Tibial nerve (tissue), 4 donors: ENCODE data around the gene OGDHL. TPM values are rescaled to one million over a fixed set of nuclear protein-coding genes. Genes with fewer than 3 reads are reported as not detected.

Experiments used
- DNase-seq, 2 donors: peaks; one replicate each; pipeline ENCODE4 v3.0.0-alpha.2; 2019; ENCODE audit warnings: low spot score in 2 of 2
- H3K27ac ChIP-seq, 4 donors: fragments of 200-600 bp; sonication (generic) in 3 of 4; one replicate each; pipeline ENCODE4 v1.5.1; 2017 to 2019; ENCODE audit warnings: mild to moderate bottlenecking in 1 of 4
- H3K27me3 ChIP-seq, 2 donors: fragments of 200-600 bp; sonication (generic) in 1 of 2; one replicate each; pipeline versions ENCODE4 v1.5.1 to v1.6.0; 2017 to 2019
- H3K36me3 ChIP-seq, 3 donors: fragments of 200-600 bp; sonication (generic); one replicate each; pipeline ENCODE4 v1.5.1; 2018 to 2019
- H3K4me1 ChIP-seq, 4 donors: fragments of 200-600 bp; sonication (generic) in 3 of 4; one replicate each; pipeline ENCODE4 v1.5.1; 2017 to 2019
- H3K4me3 ChIP-seq, 4 donors: fragments of 200-600 bp; sonication (generic) in 3 of 4; one replicate each; pipeline ENCODE4 v1.5.1; 2017 to 2019; ENCODE audit warnings: mild to moderate bottlenecking in 1 of 4, moderate library complexity in 1 of 4
- H3K9me3 ChIP-seq, 4 donors: fragments of 200-600 bp; sonication (generic) in 3 of 4; one replicate each; pipeline ENCODE4 v1.5.1; 2017 to 2019
- EP300 ChIP-seq, 2 donors: sonication (generic); formaldehyde crosslinking; IDR thresholded peaks; one replicate each; pipeline ENCODE4 v1.6.1; 2017; ENCODE audit warnings: antibody characterized with exemption in 2 of 2, mild to moderate bottlenecking in 1 of 2
- POLR2A ChIP-seq, 2 donors: fragments of 450-650 bp; IDR thresholded peaks; one replicate each; pipeline ENCODE4 v1.6.1; 2017; ENCODE audit warnings: antibody characterized with exemption in 2 of 2, mild to moderate bottlenecking in 2 of 2, moderate library complexity in 2 of 2
- WGBS, 2 donors: methylation state at CpG; one replicate each; pipeline ENCODE4 v1.1.5; 2018; 5-methylcytosine and 5-hydroxymethylcytosine counted together
- total RNA-seq, 4 donors: library from RNA; depleted of rRNA; stranded (reverse); fragments of >200 nt; gene quantifications; one replicate each; pipeline ENCODE4 v1.1.0, GENCODE V29; 2016
- TF ChIP-seq, protein P1 (sequence below), 5 experiments: fragments of 200-600 bp in 3 of 5; fragments of 450-650 bp in 2 of 5; sonication (generic) in 3 of 5; IDR thresholded peaks; one replicate each; pipeline ENCODE4 v1.5.1; 2016 to 2019; ENCODE audit warnings: antibody characterized with exemption in 5 of 5, mild to moderate bottlenecking in 3 of 5, moderate library complexity in 2 of 5

The OGDHL gene
- total RNA-seq, 4 donors from 2014 or later, result not detected

GRCh38 chr10:49743464-49744075, 18.6 kb downstream of the OGDHL start:
- DNase-seq, result no peak
- 77 to 81% methylated on average over 16 to 19 of the region's 19 CpGs for WGBS, 2 donors
- TF ChIP-seq EP300 (IDR thresholded peaks at IDR 0.05) (no peak), POLR2A (IDR thresholded peaks at IDR 0.05) (no peak)
- TF ChIP-seq, protein P1, sequence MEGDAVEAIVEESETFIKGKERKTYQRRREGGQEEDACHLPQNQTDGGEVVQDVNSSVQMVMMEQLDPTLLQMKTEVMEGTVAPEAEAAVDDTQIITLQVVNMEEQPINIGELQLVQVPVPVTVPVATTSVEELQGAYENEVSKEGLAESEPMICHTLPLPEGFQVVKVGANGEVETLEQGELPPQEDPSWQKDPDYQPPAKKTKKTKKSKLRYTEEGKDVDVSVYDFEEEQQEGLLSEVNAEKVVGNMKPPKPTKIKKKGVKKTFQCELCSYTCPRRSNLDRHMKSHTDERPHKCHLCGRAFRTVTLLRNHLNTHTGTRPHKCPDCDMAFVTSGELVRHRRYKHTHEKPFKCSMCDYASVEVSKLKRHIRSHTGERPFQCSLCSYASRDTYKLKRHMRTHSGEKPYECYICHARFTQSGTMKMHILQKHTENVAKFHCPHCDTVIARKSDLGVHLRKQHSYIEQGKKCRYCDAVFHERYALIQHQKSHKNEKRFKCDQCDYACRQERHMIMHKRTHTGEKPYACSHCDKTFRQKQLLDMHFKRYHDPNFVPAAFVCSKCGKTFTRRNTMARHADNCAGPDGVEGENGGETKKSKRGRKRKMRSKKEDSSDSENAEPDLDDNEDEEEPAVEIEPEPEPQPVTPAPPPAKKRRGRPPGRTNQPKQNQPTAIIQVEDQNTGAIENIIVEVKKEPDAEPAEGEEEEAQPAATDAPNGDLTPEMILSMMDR (IDR thresholded peaks at IDR 0.05), result no peak

GRCh38 chr10:49742683-49743463, 19.2 kb downstream of the OGDHL start:
- Histone ChIP-seq H3K4me3 (no peak overlapping the region), H3K4me1 (no peaks in the 10 kb centered on the region), H3K9me3 (no peaks in the 10 kb centered on the region), H3K27me3 (no peaks in the 10 kb centered on the region), H3K36me3 (no peaks in the 10 kb centered on the region), H3K27ac (no peak overlapping the region)
- TF ChIP-seq, protein P1 (IDR thresholded peaks at IDR 0.05), result no peak
- TF ChIP-seq EP300 (IDR thresholded peaks at IDR 0.05) (no peak), POLR2A (IDR thresholded peaks at IDR 0.05) (no peak)
- WGBS, 2 donors, result 82 to 88% methylated on average over 19 to 22 of the region's 23 CpGs
- DNase-seq, result no peak

More at GRCh38 chr10:49743464-49744075, 18.6 kb downstream of the OGDHL start:
- H3K4me3 ChIP-seq, result no peak overlapping the region
- no peak overlapping the region for H3K27ac ChIP-seq
- no peaks in the 10 kb centered on the region for H3K36me3 ChIP-seq
- no peaks in the 10 kb centered on the region for H3K4me1 ChIP-seq
- no peaks in the 10 kb centered on the region for H3K27me3 ChIP-seq
- no peaks in the 10 kb centered on the region for H3K9me3 ChIP-seq

DNA sequence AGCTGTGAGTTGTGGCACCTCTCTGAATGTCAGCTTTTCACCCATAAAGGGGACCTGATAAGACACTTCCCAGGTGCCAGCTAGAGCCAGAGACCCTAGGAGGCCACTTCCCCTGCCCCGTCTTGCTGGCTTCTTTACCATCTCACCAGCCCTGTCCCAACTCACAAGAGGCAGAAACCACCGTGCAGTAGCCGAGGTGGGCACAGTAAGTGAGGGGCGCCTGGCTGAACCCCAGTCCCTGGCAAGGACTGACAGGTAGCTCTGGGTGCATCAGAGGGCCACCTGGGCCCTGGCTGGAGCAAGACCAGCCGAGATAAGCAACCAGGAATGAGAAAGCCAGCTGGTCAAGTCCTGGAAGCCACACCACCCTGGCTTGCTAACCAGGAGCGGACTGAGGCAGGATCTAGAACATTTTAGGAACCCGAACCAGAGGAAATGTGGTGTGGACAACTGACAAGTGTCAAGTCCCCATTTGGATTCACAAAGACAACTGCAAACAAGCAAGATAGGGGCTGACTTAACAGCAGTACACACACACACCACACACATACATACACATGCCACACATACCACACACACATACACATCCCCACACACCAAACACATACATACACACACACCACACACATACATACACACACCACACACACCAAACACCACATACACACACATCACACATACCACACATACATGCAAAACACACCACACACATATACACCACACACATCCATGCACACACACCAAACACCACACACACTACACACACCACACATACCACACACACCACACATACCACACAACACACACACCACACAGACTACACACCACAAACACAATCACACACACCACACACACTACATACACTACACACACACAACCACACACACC, 20.8 kb downstream of the OGDHL start:
- no peak for TF ChIP-seq POLR2A (IDR thresholded peaks at IDR 0.05)
- TF ChIP-seq, protein P1 (IDR thresholded peaks at IDR 0.05), result no peak
- no peak for TF ChIP-seq EP300 (IDR thresholded peaks at IDR 0.05)
- Histone ChIP-seq H3K27ac (no peak overlapping the region), H3K4me1 (no peaks in the 10 kb centered on the region), H3K36me3 (no peaks in the 10 kb centered on the region), H3K9me3 (no peaks in the 10 kb centered on the region), H3K27me3 (no peaks in the 10 kb centered on the region), H3K4me3 (no peak overlapping the region)
- DNase-seq, result no peak
- 68 to 79% methylated on average over 7 of the region's 7 CpGs for WGBS, 2 donors

- DNase-seq, result no peak
- no peak overlapping the region for H3K27ac ChIP-seq
- 76 to 90% methylated on average over 9 of the region's 16 CpGs for WGBS, 2 donors
- no peaks in the 10 kb centered on the region for H3K27me3 ChIP-seq
- H3K36me3 ChIP-seq, result no peaks in the 10 kb centered on the region
- H3K4me3 ChIP-seq, result no peak overlapping the region
- TF ChIP-seq, protein P1 (IDR thresholded peaks at IDR 0.05), result no peak
- TF ChIP-seq POLR2A (IDR thresholded peaks at IDR 0.05), result no peak
- no peak for TF ChIP-seq EP300 (IDR thresholded peaks at IDR 0.05)
- no peaks in the 10 kb centered on the region for H3K4me1 ChIP-seq
- H3K9me3 ChIP-seq, result no peaks in the 10 kb centered on the region
Observed at GRCh38 chr10:49740346-49741107, 21.6 kb downstream of the OGDHL start.
